HCT116 (cell line): Measurements from ENCODE around the gene ZNF367. TPM values are rescaled to one million over a fixed set of nuclear protein-coding genes. Genes with fewer than 3 reads are reported as not detected.

ENCODE experiments used
- total RNA-seq: library from RNA; stranded (reverse); gene quantifications from one replicate; pipeline ENCODE4 v1.2.1, GENCODE V29; 2021; ENCODE audit not compliant: unreplicated experiment

The ZNF367 gene
- total RNA-seq, 1 experiment from 2014 or later = 18.1 TPM

Other genes with a start within 250 kb of the ZNF367 start
- 0.37 TPM for gene HSD17B3, start 116.2 kb downstream of the ZNF367 start, total RNA-seq
- 32.5 TPM for gene SLC35D2, start 34.7 kb downstream of the ZNF367 start, total RNA-seq
- gene HABP4, start 31.8 kb upstream of the ZNF367 start, total RNA-seq = 21.0 TPM
- gene CDC14B, start 201.5 kb upstream of the ZNF367 start, total RNA-seq = 21.6 TPM
- gene PRXL2C, start 236.9 kb upstream of the ZNF367 start, total RNA-seq = 10.4 TPM